Measurements from ENCODE around the gene RIMS4. TPM values are rescaled to one million over a fixed set of nuclear protein-coding genes. Genes with fewer than 3 reads are reported as not detected.
A peak's percentile ranks its signal among the peaks of the same experiment; 100 is the strongest.

RIMS4 gene
- total and polyA plus RNA-seq, 2 of the 13 experiments (the other 11 are each of a cell fraction or from before 2014, with no cell fraction given) = 0.01 to 0.07 TPM

DNA sequence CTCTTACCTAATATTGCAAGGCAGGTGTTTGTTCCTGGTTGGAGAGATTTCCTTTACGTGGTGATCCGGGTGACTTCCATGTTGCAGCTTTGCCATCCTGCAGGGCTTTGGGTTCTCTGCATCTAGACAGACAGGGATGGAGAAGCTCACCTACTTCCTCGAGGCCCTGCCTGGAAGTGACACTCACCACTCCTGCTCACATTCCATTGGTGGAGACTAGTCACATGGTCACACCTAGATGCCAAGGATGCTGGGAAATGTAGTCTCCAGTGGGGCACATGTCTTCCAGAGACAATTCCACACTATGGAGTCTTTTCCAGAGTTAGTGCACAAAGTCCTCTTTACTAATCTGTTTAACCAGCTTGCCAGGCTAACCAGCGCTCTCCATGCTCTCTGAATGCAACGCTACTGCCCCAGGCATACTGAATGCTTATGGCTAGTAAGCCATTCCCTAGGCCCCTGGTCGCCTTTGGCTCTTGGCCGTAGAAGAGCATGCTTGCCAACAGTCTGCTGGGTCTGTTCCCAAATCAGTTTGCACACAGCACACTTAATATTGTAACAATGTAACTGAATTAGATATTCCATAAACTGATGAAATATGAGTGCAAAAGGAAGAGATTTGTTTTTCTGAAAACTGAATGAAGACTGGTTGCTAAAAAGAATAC lies 71.4 kb downstream of the RIMS4 start (continued):
- TF ChIP-seq MTERF4 (CRISPR knock-in tag; IDR thresholded peaks at IDR 0.05) (no peak), ZNF790 (CRISPR knock-in tag; IDR thresholded peaks at IDR 0.05; ENCODE audit: borderline replicate concordance) (no peak), KMT2A (CRISPR knock-in tag; IDR thresholded peaks at IDR 0.05) (no peak), ADNP (CRISPR knock-in tag; IDR thresholded peaks at IDR 0.05) (no peak), HCFC1 (IDR thresholded peaks at IDR 0.05; ENCODE audit: low read depth, low read length) (peak; percentile 82), POLR2G (IDR thresholded peaks at IDR 0.05; ENCODE audit: low read depth, low read length) (no peak), SUZ12 (IDR thresholded peaks at IDR 0.05; ENCODE audit: low read depth, low read length) (peak; percentile 58), MLXIP (CRISPR knock-in tag; IDR thresholded peaks at IDR 0.05; ENCODE audit: borderline replicate concordance) (no peak), CERS6 (CRISPR knock-in tag; IDR thresholded peaks at IDR 0.05) (no peak), ISL2 (CRISPR knock-in tag; IDR thresholded peaks at IDR 0.05) (no peak), SMARCC2 (IDR thresholded peaks at IDR 0.05) (no peak), ZNF501 (CRISPR knock-in tag; IDR thresholded peaks at IDR 0.05) (no peak), SYNCRIP (IDR thresholded peaks at IDR 0.05; ENCODE audit: insufficient read depth, low read depth, low read length) (no peak), NFKBIZ (CRISPR knock-in tag; IDR thresholded peaks at IDR 0.05) (no peak), KDM6A (CRISPR knock-in tag; IDR thresholded peaks at IDR 0.05; ENCODE audit: low read depth) (no peak), RFX5 (IDR thresholded peaks at IDR 0.05; ENCODE audit: low read depth, low read length) (no peak)
- TF ChIP-seq, protein P1, sequence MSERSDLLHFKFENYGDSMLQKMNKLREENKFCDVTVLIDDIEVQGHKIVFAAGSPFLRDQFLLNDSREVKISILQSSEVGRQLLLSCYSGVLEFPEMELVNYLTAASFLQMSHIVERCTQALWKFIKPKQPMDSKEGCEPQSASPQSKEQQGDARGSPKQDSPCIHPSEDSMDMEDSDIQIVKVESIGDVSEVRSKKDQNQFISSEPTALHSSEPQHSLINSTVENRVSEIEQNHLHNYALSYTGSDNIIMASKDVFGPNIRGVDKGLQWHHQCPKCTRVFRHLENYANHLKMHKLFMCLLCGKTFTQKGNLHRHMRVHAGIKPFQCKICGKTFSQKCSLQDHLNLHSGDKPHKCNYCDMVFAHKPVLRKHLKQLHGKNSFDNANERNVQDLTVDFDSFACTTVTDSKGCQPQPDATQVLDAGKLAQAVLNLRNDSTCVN (CRISPR knock-in tag; IDR thresholded peaks at IDR 0.05; ENCODE audit: borderline replicate concordance) = 0 out of 2 replicates have a peak, but pooled peaks have one; percentile 32
- TF ChIP-seq, protein P2, sequence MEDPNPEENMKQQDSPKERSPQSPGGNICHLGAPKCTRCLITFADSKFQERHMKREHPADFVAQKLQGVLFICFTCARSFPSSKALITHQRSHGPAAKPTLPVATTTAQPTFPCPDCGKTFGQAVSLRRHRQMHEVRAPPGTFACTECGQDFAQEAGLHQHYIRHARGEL (CRISPR knock-in tag; IDR thresholded peaks at IDR 0.05) = no peak
- TF ChIP-seq, protein P3, sequence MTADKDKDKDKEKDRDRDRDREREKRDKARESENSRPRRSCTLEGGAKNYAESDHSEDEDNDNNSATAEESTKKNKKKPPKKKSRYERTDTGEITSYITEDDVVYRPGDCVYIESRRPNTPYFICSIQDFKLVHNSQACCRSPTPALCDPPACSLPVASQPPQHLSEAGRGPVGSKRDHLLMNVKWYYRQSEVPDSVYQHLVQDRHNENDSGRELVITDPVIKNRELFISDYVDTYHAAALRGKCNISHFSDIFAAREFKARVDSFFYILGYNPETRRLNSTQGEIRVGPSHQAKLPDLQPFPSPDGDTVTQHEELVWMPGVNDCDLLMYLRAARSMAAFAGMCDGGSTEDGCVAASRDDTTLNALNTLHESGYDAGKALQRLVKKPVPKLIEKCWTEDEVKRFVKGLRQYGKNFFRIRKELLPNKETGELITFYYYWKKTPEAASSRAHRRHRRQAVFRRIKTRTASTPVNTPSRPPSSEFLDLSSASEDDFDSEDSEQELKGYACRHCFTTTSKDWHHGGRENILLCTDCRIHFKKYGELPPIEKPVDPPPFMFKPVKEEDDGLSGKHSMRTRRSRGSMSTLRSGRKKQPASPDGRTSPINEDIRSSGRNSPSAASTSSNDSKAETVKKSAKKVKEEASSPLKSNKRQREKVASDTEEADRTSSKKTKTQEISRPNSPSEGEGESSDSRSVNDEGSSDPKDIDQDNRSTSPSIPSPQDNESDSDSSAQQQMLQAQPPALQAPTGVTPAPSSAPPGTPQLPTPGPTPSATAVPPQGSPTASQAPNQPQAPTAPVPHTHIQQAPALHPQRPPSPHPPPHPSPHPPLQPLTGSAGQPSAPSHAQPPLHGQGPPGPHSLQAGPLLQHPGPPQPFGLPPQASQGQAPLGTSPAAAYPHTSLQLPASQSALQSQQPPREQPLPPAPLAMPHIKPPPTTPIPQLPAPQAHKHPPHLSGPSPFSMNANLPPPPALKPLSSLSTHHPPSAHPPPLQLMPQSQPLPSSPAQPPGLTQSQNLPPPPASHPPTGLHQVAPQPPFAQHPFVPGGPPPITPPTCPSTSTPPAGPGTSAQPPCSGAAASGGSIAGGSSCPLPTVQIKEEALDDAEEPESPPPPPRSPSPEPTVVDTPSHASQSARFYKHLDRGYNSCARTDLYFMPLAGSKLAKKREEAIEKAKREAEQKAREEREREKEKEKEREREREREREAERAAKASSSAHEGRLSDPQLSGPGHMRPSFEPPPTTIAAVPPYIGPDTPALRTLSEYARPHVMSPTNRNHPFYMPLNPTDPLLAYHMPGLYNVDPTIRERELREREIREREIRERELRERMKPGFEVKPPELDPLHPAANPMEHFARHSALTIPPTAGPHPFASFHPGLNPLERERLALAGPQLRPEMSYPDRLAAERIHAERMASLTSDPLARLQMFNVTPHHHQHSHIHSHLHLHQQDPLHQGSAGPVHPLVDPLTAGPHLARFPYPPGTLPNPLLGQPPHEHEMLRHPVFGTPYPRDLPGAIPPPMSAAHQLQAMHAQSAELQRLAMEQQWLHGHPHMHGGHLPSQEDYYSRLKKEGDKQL (CRISPR knock-in tag; IDR thresholded peaks at IDR 0.05; ENCODE audit: low read depth) = no peak
